Sigmoid colon (tissue), 7 donors: ENCODE data around the gene PRRT2. TPM values are rescaled to one million over a fixed set of nuclear protein-coding genes. Genes with fewer than 3 reads are reported as not detected.

Experiments used
- DNase-seq: peaks from one replicate; pipeline ENCODE4 v3.0.0-alpha.2; 2019
- H3K27ac ChIP-seq, 4 donors: fragments of 200-600 bp; sonication (generic); one replicate each; pipeline ENCODE4 v1.5.1; 2016 to 2019; ENCODE audit warnings: mild to moderate bottlenecking in 1 of 4
- H3K27me3 ChIP-seq, 3 donors: fragments of 200-600 bp; sonication (generic); one replicate each; pipeline ENCODE4 v1.5.1; 2019; ENCODE audit warnings: mild to moderate bottlenecking in 1 of 3
- H3K36me3 ChIP-seq, 4 donors: fragments of 200-600 bp; sonication (generic); one replicate each; pipeline ENCODE4 v1.5.1; 2016 to 2019
- H3K4me1 ChIP-seq, 4 donors: fragments of 200-600 bp; sonication (generic); one replicate each; pipeline ENCODE4 v1.5.1; 2017 to 2019
- H3K4me3 ChIP-seq, 4 donors: fragments of 200-600 bp; sonication (generic); one replicate each; pipeline ENCODE4 v1.5.1; 2017 to 2019; ENCODE audit warnings: mild to moderate bottlenecking in 2 of 4, moderate library complexity in 1 of 4
- H3K9me3 ChIP-seq, 4 donors: fragments of 200-600 bp in 3 of 4; sonication (generic) in 3 of 4; one replicate each; pipeline versions ENCODE4 v1.5.1 to v1.6.1; 2013 to 2019
- CTCF ChIP-seq, 4 experiments: fragments of 450-650 bp in 3 of 4; fragments of 200-600 bp in 1 of 4; IDR thresholded peaks; one replicate each; pipeline ENCODE4 v1.5.1; 2016 to 2019; ENCODE audit warnings: antibody characterized with exemption in 4 of 4, mild to moderate bottlenecking in 3 of 4, moderate library complexity in 2 of 4
- EP300 ChIP-seq, 4 donors: sonication (generic); formaldehyde crosslinking; IDR thresholded peaks; one replicate each; pipeline ENCODE4 v1.6.1; 2017; ENCODE audit warnings: antibody characterized with exemption in 4 of 4
- POLR2A ChIP-seq, 2 donors: fragments of 450-650 bp; IDR thresholded peaks; one replicate each; pipeline ENCODE4 v1.6.1; 2016; ENCODE audit warnings: antibody characterized with exemption in 2 of 2, mild to moderate bottlenecking in 2 of 2, moderate library complexity in 2 of 2
- POLR2AphosphoS5 ChIP-seq, 4 donors: sonication (generic); formaldehyde crosslinking; IDR thresholded peaks; one replicate each; pipeline ENCODE4 v1.6.1; 2017; ENCODE audit warnings: antibody characterized with exemption in 4 of 4
- WGBS, 2 donors: extraction: QIAGEN DNeasy Blood & Tissue Kit; methylation state at CpG; one replicate each; pipeline ENCODE4 v1.1.7; 2013; 5-methylcytosine and 5-hydroxymethylcytosine counted together
- intact Hi-C: fragments of 100-400 bp; cut with DNase I; formaldehyde crosslinking; loops from one replicate; pipeline ENCODE4 v1.15.1; 2023
- polyA plus RNA-seq, 3 donors: library from polyadenylated mRNA; stranded (reverse); fragments of 200-250 nt; gene quantifications; one replicate each; pipeline ENCODE4 v1.2.3, GENCODE V29; 2013
- total RNA-seq, 4 donors: library from RNA; depleted of rRNA; stranded (reverse); fragments of >200 nt; gene quantifications; one replicate each; pipeline ENCODE4 v1.1.0, GENCODE V29; 2016
- donor health status: healthy with polysubstance abuse.
- donor health status: Bipolar disorder and iron deficiency.
- donor health status: healthy.

The PRRT2 gene
- total and polyA plus RNA-seq, 7 donors: 0.69 to 22.7 (median 6.5) TPM; not detected in 1

DNA sequence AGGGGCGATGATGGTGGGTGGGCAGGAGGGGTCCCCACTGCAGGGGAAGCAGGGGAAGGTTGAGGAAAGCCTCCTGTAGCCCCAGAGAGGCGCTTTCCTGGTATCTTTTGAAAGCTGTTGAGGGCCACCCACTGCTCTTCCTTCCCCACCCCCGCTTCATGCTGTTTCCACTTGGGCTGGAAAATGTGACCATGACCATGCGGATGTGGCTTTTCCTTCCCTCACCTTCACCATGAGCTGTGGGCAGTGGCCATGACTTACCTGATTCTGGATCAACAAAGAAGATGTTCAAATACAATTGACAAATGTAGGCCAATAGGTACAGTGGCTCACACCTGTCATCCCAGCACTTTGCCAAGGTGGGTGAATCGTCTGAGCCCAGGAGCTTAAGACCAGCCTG, 22.1 kb downstream of the PRRT2 start:
- no peak overlapping the region for H3K27ac ChIP-seq
- H3K4me1 ChIP-seq: peaks cover 0 to 6% (median 0%) of the 10 kb centered on the region in 4 donors
- no peak for DNase-seq
- intact Hi-C loops: no loop called here
- H3K27me3 ChIP-seq: no peaks in the 10 kb centered on the region
- TF ChIP-seq EP300 (IDR thresholded peaks at IDR 0.05): no peak
- no peak for TF ChIP-seq CTCF (IDR thresholded peaks at IDR 0.05)
- no peak for TF ChIP-seq POLR2AphosphoS5 (IDR thresholded peaks at IDR 0.05)
- no peak for TF ChIP-seq POLR2A (IDR thresholded peaks at IDR 0.05)
- WGBS, 2 donors: 89 to 95% methylated on average over 5 of the region's 5 CpGs
- H3K4me3 ChIP-seq: no peak overlapping the region
- H3K9me3 ChIP-seq: no peaks in the 10 kb centered on the region
- peaks cover 33 to 92% (median 59%) of the 10 kb centered on the region in 4 donors for H3K36me3 ChIP-seq

GRCh38 chr16:29835926-29836325, 23.9 kb downstream of the PRRT2 start:
- intact Hi-C loops: no loop called here
- 92% methylated on average over 7 of the region's 7 CpGs for WGBS, 2 donors
- TF ChIP-seq CTCF (IDR thresholded peaks at IDR 0.05): no peak
- no peak for TF ChIP-seq EP300 (IDR thresholded peaks at IDR 0.05)
- TF ChIP-seq POLR2AphosphoS5 (IDR thresholded peaks at IDR 0.05): no peak
- no peak for TF ChIP-seq POLR2A (IDR thresholded peaks at IDR 0.05)
- DNase-seq: no peak
- Histone ChIP-seq H3K4me1 (no peaks in the 10 kb centered on the region), H3K27ac (no peak overlapping the region), H3K4me3 (no peak overlapping the region), H3K27me3 (no peaks in the 10 kb centered on the region), H3K9me3 (no peaks in the 10 kb centered on the region), H3K36me3 (peaks cover 34 to 100% (median 65%) of the 10 kb centered on the region in 4 donors)

GRCh38 chr16:29836623-29837022, 24.6 kb downstream of the PRRT2 start:
- 88 to 89% methylated on average over 15 of the region's 15 CpGs for WGBS, 2 donors
- no peaks in the 10 kb centered on the region for H3K9me3 ChIP-seq
- no peak for TF ChIP-seq EP300 (IDR thresholded peaks at IDR 0.05)
- TF ChIP-seq CTCF (IDR thresholded peaks at IDR 0.05): no peak
- TF ChIP-seq POLR2AphosphoS5 (IDR thresholded peaks at IDR 0.05): no peak
- no peak for TF ChIP-seq POLR2A (IDR thresholded peaks at IDR 0.05)
- peaks cover 37 to 100% (median 67%) of the 10 kb centered on the region in 4 donors for H3K36me3 ChIP-seq
- H3K4me1 ChIP-seq: no peaks in the 10 kb centered on the region
- no peak overlapping the region for H3K27ac ChIP-seq
- no peaks in the 10 kb centered on the region for H3K27me3 ChIP-seq
- no peak for DNase-seq
- intact Hi-C loops: no loop called here
- H3K4me3 ChIP-seq: no peak overlapping the region

DNA sequence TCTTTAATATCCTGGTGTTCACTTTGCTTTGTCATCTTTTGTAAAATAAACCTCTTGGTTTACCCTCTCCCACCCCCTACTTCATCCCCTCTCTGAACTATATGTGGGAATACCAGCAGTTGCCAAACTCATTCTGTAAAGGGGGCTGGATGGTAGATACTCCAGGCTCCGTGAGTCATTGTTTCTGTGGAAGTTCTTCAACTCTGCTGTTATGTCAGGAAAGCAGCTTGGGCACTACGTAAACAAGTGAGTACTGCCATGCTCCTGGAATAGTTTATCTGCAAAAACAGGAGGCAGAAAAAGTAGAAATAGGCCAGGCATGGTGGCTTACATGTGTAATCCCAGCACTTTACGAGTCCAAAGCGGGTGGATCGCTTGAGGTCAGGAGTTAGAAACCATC, 25.8 kb downstream of the PRRT2 start:
- peaks cover 39 to 100% (median 70%) of the 10 kb centered on the region in 4 donors for H3K36me3 ChIP-seq
- no peaks in the 10 kb centered on the region for H3K9me3 ChIP-seq
- H3K27ac ChIP-seq: no peak overlapping the region
- H3K27me3 ChIP-seq: no peaks in the 10 kb centered on the region
- no peak for DNase-seq
- TF ChIP-seq EP300 (IDR thresholded peaks at IDR 0.05) (no peak), POLR2AphosphoS5 (IDR thresholded peaks at IDR 0.05) (no peak), CTCF (IDR thresholded peaks at IDR 0.05) (no peak), POLR2A (IDR thresholded peaks at IDR 0.05) (no peak)
- 94 to 96% methylated on average over 5 of the region's 5 CpGs for WGBS, 2 donors
- no peak overlapping the region for H3K4me3 ChIP-seq
- no peaks in the 10 kb centered on the region for H3K4me1 ChIP-seq
- intact Hi-C loops: no loop called here

DNA sequence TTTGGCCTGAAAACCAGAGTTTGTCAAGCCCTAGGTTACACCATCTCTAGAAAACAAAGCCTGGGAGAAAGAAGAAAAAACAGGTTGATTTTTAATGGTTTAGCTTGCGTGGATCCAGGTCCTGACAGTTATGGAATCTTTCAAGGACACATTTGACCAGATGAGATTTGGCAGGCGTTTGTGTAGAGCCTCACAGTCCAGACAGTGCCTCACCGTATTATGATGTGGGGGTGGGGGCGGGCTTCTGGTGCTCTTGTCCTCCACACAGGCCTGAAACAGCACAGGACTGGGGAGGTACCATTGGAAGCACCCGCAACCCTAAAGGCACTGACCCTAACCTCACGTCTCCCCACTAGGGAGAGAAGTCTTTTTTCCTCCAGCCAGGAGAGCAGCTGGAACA, 27.8 kb downstream of the PRRT2 start:
- no peak for DNase-seq
- Histone ChIP-seq H3K36me3 (peaks cover 29 to 98% (median 57%) of the 10 kb centered on the region in 4 donors), H3K27ac (no peak overlapping the region), H3K9me3 (no peaks in the 10 kb centered on the region), H3K4me1 (no peaks in the 10 kb centered on the region), H3K4me3 (no peak overlapping the region), H3K27me3 (no peaks in the 10 kb centered on the region)
- 87 to 95% methylated on average over 6 of the region's 6 CpGs for WGBS, 2 donors
- intact Hi-C loops: loop anchor here (10.0 kb wide), 1 partner anchor 55 kb away; no protein-coding TSS in a partner anchor
- TF ChIP-seq EP300 (IDR thresholded peaks at IDR 0.05) (no peak), POLR2AphosphoS5 (IDR thresholded peaks at IDR 0.05) (no peak), POLR2A (IDR thresholded peaks at IDR 0.05) (no peak), CTCF (IDR thresholded peaks at IDR 0.05) (no peak)
